SJSA1 (cell line): ENCODE results near the gene KIF26B. TPM values are rescaled to one million over a fixed set of nuclear protein-coding genes. Genes with fewer than 3 reads are reported as not detected.

ENCODE experiments used
- DNase-seq, 2 experiments: peaks; one replicate each; pipeline ENCODE4 v3.0.0-alpha.2; 2015 to 2020; ENCODE audit warnings: low spot score in 2 of 2, low read depth in 1 of 2
- H3K27ac ChIP-seq: fragments of 250-450 bp; sonication (Bioruptor Pico); 2 replicates; pipeline ENCODE4 v1.5.1; 2020; ENCODE audit warnings: mild to moderate bottlenecking, moderate library complexity
- H3K27me3 ChIP-seq: fragments of 250-450 bp; sonication (Bioruptor Pico); replicated peaks from 2 replicates; pipeline ENCODE4 v1.5.1; 2020; ENCODE audit warnings: mild to moderate bottlenecking, moderate library complexity
- H3K36me3 ChIP-seq: fragments of 250-450 bp; sonication (Bioruptor Pico); 2 replicates; pipeline ENCODE4 v1.5.1; 2020; ENCODE audit warnings: mild to moderate bottlenecking
- H3K4me1 ChIP-seq: fragments of 250-450 bp; sonication (Bioruptor Pico); replicated peaks from 2 replicates; pipeline ENCODE4 v1.6.1; 2021; ENCODE audit warnings: mild to moderate bottlenecking
- H3K4me3 ChIP-seq: fragments of 250-450 bp; sonication (Bioruptor Pico); 2 replicates; pipeline ENCODE4 v1.5.1; 2020; ENCODE audit warnings: mild to moderate bottlenecking
- H3K9me3 ChIP-seq: fragments of 250-450 bp; sonication (Bioruptor Pico); replicated peaks from 2 replicates; pipeline ENCODE4 v1.5.1; 2020; ENCODE audit warnings: mild to moderate bottlenecking
- total RNA-seq: library from RNA; depleted of rRNA; stranded (reverse); fragments of >200 nt; shearing (Covaris generic); gene quantifications from 2 replicates; pipeline ENCODE4 v1.2.3, GENCODE V29; 2014

Gene KIF26B
- total RNA-seq, 1 experiment from 2014 or later: 5.9 TPM

GRCh38 chr1:245538671-245539070, 383.9 kb downstream of the KIF26B start:
- H3K36me3 ChIP-seq: no peaks in the 10 kb centered on the region
- H3K4me3 ChIP-seq: no peak overlapping the region
- H3K9me3 ChIP-seq: no peaks in the 10 kb centered on the region
- H3K27me3 ChIP-seq: no peaks in the 10 kb centered on the region
- no peak for DNase-seq
- no peak overlapping the region for H3K27ac ChIP-seq
- H3K4me1 ChIP-seq: no peaks in the 10 kb centered on the region

GRCh38 chr1:245541369-245541768, 386.6 kb downstream of the KIF26B start:
- Histone ChIP-seq H3K27ac (no peak overlapping the region), H3K4me3 (no peak overlapping the region), H3K27me3 (no peaks in the 10 kb centered on the region), H3K36me3 (no peaks in the 10 kb centered on the region), H3K9me3 (no peaks in the 10 kb centered on the region), H3K4me1 (no peaks in the 10 kb centered on the region)
- no peak for DNase-seq

- H3K4me3 ChIP-seq: no peak overlapping the region
- H3K4me1 ChIP-seq: no peaks in the 10 kb centered on the region
- no peaks in the 10 kb centered on the region for H3K36me3 ChIP-seq
- no peak overlapping the region for H3K27ac ChIP-seq
- no peaks in the 10 kb centered on the region for H3K27me3 ChIP-seq
- DNase-seq: no peak
- no peaks in the 10 kb centered on the region for H3K9me3 ChIP-seq
These were observed 387.6 kb downstream of the KIF26B start for GRCh38 chr1:245542365-245542764.

- H3K36me3 ChIP-seq: no peaks in the 10 kb centered on the region
- DNase-seq: no peak
- H3K4me1 ChIP-seq: no peaks in the 10 kb centered on the region
- no peak overlapping the region for H3K4me3 ChIP-seq
- no peak overlapping the region for H3K27ac ChIP-seq
- no peaks in the 10 kb centered on the region for H3K9me3 ChIP-seq
- H3K27me3 ChIP-seq: no peaks in the 10 kb centered on the region
These were observed 389.5 kb downstream of the KIF26B start for GRCh38 chr1:245544236-245544635.

GRCh38 chr1:245546875-245547274, 392.1 kb downstream of the KIF26B start:
- Histone ChIP-seq H3K36me3 (no peaks in the 10 kb centered on the region), H3K9me3 (no peaks in the 10 kb centered on the region), H3K4me1 (no peaks in the 10 kb centered on the region), H3K27ac (no peak overlapping the region), H3K4me3 (no peak overlapping the region), H3K27me3 (no peaks in the 10 kb centered on the region)
- DNase-seq: no peak

- no peaks in the 10 kb centered on the region for H3K36me3 ChIP-seq
- no peaks in the 10 kb centered on the region for H3K27me3 ChIP-seq
- no peak for DNase-seq
- H3K27ac ChIP-seq: no peak overlapping the region
- H3K4me1 ChIP-seq: no peaks in the 10 kb centered on the region
- no peaks in the 10 kb centered on the region for H3K9me3 ChIP-seq
- H3K4me3 ChIP-seq: no peak overlapping the region
These were observed 395.4 kb downstream of the KIF26B start for GRCh38 chr1:245549996-245550719.

GRCh38 chr1:245550720-245551043, 395.9 kb downstream of the KIF26B start:
- H3K36me3 ChIP-seq: no peaks in the 10 kb centered on the region
- H3K4me3 ChIP-seq: no peak overlapping the region
- no peaks in the 10 kb centered on the region for H3K9me3 ChIP-seq
- H3K27me3 ChIP-seq: no peaks in the 10 kb centered on the region
- DNase-seq: no peak
- no peaks in the 10 kb centered on the region for H3K4me1 ChIP-seq
- no peak overlapping the region for H3K27ac ChIP-seq

GRCh38 chr1:245551536-245551935, 396.8 kb downstream of the KIF26B start:
- H3K4me3 ChIP-seq: no peak overlapping the region
- no peaks in the 10 kb centered on the region for H3K36me3 ChIP-seq
- H3K27me3 ChIP-seq: no peaks in the 10 kb centered on the region
- DNase-seq: no peak
- H3K9me3 ChIP-seq: no peaks in the 10 kb centered on the region
- H3K4me1 ChIP-seq: no peaks in the 10 kb centered on the region
- no peak overlapping the region for H3K27ac ChIP-seq

- DNase-seq: no peak
These were observed 397.5 kb downstream of the KIF26B start for GRCh38 chr1:245552331-245552730.

GRCh38 chr1:245556057-245556456, 401.3 kb downstream of the KIF26B start:
- Histone ChIP-seq H3K27ac (no peak overlapping the region), H3K4me1 (no peaks in the 10 kb centered on the region)
- no peak for DNase-seq

More at GRCh38 chr1:245552331-245552730, 397.5 kb downstream of the KIF26B start:
- Histone ChIP-seq H3K4me1 (no peaks in the 10 kb centered on the region), H3K9me3 (no peaks in the 10 kb centered on the region), H3K27me3 (no peaks in the 10 kb centered on the region), H3K4me3 (no peak overlapping the region), H3K36me3 (no peaks in the 10 kb centered on the region), H3K27ac (no peak overlapping the region)

GRCh38 chr1:245558069-245558468, 403.3 kb downstream of the KIF26B start:
- Histone ChIP-seq H3K27me3 (no peaks in the 10 kb centered on the region), H3K36me3 (no peaks in the 10 kb centered on the region), H3K4me1 (no peaks in the 10 kb centered on the region), H3K27ac (no peak overlapping the region), H3K9me3 (no peaks in the 10 kb centered on the region), H3K4me3 (no peak overlapping the region)
- DNase-seq: no peak

More at GRCh38 chr1:245556057-245556456, 401.3 kb downstream of the KIF26B start:
- H3K27me3 ChIP-seq: no peaks in the 10 kb centered on the region
- no peaks in the 10 kb centered on the region for H3K36me3 ChIP-seq
- no peak overlapping the region for H3K4me3 ChIP-seq
- H3K9me3 ChIP-seq: no peaks in the 10 kb centered on the region

GRCh38 chr1:245560316-245560859, 405.6 kb downstream of the KIF26B start:
- DNase-seq: no peak
- H3K27ac ChIP-seq: no peak overlapping the region

GRCh38 chr1:245561665-245562234, 407.0 kb downstream of the KIF26B start:
- H3K9me3 ChIP-seq: peaks cover 3% of the 10 kb centered on the region; the same call in 1 of the 2 replicates
- H3K27me3 ChIP-seq: no peaks in the 10 kb centered on the region
- no peak overlapping the region for H3K4me3 ChIP-seq
- no peaks in the 10 kb centered on the region for H3K36me3 ChIP-seq
- no peak overlapping the region for H3K27ac ChIP-seq
- peaks cover 3% of the 10 kb centered on the region; the same call in 1 of the 2 replicates for H3K4me1 ChIP-seq
- no peak for DNase-seq

More at GRCh38 chr1:245560316-245560859, 405.6 kb downstream of the KIF26B start:
- no peaks in the 10 kb centered on the region for H3K36me3 ChIP-seq
- no peak overlapping the region for H3K4me3 ChIP-seq
- H3K27me3 ChIP-seq: no peaks in the 10 kb centered on the region
- H3K4me1 ChIP-seq: no peaks in the 10 kb centered on the region
- no peaks in the 10 kb centered on the region for H3K9me3 ChIP-seq

GRCh38 chr1:245566134-245566533, 411.3 kb downstream of the KIF26B start:
- H3K27ac ChIP-seq: no peak overlapping the region
- H3K36me3 ChIP-seq: no peaks in the 10 kb centered on the region
- peaks cover 3% of the 10 kb centered on the region; the same call in 1 of the 2 replicates for H3K9me3 ChIP-seq
- no peak overlapping the region for H3K4me3 ChIP-seq
- H3K4me1 ChIP-seq: peaks cover 7% of the 10 kb centered on the region
- H3K27me3 ChIP-seq: no peaks in the 10 kb centered on the region
- DNase-seq: no peak
